ENCODE measurements around the gene UQCC2.

UQCC2 gene

DNA sequence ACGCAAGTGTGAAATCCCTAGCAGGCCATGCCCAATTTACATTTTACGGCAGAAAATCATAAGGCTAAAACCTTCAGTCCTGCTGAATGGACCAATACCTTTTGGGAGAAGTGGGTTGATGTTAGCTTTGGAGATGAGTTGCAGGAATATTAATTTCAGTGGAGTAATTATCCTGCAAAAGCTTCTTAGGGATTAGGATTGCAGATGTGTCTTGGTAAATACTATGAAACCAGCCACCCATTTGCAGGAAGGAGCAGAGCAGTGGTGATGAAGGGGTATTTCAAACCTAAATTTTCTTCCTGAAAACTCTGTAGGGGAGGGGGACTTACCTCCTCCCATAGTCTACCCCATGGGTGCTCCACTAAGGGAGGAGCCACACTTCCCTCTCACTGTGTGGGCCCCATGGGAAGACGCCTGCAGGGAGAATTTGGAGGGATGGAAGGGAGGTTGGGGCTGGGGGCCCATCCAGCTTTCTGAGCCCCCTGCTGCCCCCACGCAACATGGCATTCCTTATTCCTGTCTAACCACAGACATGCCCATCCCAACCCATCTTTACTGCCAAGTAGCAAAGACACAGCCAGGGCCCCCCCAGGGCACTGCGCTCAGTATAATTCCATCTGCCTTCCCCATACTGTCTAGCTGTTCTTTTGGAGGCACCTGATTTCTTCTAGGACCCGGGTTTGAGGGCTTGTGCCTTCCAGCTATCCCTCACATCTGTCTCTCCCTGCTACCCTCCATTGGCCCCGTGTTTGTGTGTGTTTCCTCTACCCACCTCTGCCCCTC lies 14.6 kb upstream of the UQCC2 start:
- no peak for DNase-seq

GRCh38 chr6:33725222-33725621 lies 13.7 kb upstream of the UQCC2 start:
- no peak for DNase-seq

DNA sequence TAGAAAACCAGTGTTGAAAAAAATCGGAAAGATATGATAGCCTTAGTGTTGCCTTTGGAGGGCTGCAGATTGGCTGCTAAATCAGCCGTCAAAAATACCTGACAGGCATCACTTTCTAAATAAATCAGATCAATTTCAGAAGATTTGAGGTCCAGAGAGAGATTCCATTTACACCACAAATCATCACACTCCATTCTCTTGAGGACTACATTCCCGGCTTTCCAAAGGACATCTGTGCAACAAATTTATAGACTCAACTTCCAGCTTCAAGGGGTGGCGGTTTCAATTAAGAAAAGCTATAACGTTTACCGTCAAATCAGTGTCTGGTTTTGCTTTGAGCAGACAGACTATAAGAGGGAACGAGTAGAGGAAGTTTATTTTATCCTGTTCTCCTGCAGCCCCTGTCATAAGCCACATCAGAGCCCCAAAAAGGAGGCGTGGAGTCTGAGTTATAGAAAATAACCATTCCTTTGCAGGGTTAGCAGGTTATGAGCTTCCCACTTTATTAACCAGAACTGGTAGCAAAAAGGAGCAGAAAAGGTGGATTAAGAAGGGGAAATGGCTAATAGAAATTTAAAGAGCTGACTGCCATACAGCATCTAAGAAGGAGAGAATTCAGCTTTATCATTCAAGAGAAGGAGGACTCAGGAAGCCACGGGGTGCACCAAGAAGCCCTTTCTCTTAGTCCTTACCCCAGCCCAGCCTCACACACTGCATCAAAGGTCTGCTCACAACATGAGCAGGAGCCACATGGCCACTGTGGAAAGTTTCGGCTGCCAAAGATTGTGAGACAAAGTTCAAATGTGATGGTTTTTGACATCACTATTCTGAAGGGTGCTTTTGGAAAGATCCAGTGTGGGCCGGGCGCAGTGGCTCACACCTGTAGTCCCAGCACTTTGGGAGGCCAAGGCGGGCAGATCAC lies 12.9 kb upstream of the UQCC2 start:
- no peak for DNase-seq

DNA sequence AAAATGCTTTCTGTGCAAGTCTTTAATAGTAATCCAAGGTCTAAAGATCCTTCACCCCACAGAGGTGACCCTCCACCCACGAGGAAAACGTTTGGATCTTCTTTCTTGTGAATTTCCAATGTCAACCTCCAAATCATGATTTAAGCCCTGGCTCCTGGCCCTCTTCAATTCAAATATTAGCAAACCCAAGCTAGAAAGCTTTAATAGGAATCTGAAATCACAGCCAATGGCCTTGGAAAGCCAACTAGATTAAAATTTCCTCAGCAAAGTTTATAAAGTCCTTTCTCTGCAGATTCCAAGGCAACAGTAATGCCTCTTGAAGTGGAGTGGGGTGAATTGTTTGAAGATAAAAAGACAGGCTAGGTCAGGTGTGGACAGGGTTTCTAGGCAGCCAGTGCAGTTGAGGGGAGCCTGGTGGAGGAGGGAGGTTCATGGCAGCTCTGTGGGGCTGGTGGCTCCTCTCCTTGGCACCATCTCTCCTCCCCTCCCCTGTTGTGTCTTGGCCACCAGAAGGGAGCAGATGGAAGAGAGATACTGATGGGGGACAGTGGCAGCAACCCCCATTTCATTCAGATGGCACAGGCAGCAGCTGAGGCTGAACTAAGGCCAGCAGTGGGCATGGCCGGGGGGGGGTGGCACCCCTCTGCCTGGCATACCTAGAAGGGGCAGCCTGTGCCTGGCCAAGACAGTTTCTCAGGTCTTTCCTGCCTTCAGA lies 12.0 kb upstream of the UQCC2 start:
- DNase-seq = no peak

- no peak for DNase-seq
These were observed 10.7 kb upstream of the UQCC2 start for GRCh38 chr6:33722103-33722623.

GRCh38 chr6:33721508-33721907 lies 10.0 kb upstream of the UQCC2 start:
- DNase-seq = no peak

DNA sequence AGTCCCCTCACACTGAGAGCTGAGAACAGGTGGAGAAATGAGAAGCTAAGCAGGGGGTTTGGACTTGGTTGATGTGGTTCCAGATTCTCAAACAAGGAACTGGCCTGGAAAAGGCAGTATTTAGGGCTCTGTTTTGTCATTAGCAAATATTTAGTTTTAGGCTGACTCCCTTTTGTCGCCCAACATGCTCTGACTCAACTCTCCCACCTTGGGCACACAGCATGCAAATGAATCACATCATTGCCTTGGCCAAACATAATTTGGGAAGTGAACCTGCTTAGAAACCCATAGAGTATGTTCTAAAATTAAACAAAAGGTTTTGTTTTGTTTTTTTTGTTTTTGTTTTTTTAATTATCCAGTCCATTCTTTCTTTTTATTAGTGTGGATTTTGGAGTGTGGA lies 9.5 kb upstream of the UQCC2 start:
- no peak for DNase-seq

DNA sequence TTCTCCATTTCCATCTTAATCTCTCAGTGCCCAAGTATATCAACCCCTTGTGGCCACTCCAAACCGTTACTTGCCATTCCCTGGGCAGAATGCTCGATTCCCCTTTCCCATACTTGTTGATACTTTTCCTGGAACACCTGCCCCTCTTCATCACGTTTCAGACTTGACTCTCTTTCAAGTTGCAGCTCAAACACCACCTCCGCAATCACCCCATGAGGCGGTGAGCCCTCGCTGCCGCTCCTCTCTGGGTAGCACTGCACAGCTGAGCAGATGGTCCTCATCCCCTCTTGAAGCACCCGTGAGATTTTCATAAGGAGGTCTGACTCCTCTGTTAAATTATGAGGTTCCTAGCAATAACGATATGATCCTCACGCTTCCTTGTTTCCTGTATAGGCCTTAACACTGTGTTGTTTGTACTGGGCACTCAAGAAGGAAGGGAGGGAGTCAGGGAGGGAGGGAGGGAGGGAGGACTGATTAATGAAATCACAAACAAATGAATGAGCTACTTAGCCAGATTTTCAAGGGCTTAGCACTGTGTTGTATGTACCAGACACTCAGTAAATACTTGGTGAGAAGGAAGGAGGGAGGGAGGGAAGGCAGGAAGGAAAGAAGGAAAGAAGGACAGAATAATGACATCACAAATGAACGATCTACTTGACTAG lies 8.0 kb upstream of the UQCC2 start:
- no peak for DNase-seq

DNA sequence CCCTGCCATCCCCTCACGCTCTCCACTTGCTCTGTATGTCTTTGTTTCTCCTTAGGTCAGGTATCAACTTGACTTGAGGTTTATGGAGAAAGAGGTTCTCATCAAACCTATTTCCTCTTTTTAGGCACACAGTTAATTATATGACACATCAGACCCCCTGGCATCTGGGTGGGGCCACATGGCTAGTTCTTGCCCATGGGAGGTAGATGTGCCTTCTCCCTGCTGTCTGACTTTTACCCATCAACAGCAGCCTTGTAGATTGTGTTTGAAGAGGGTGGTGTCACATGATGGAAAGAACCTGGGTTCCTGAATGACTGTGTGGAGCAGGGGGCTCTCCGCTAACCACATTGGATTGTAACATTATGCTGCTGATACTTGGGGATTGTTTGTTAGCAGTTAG lies 7.2 kb upstream of the UQCC2 start:
- no peak for DNase-seq

DNA sequence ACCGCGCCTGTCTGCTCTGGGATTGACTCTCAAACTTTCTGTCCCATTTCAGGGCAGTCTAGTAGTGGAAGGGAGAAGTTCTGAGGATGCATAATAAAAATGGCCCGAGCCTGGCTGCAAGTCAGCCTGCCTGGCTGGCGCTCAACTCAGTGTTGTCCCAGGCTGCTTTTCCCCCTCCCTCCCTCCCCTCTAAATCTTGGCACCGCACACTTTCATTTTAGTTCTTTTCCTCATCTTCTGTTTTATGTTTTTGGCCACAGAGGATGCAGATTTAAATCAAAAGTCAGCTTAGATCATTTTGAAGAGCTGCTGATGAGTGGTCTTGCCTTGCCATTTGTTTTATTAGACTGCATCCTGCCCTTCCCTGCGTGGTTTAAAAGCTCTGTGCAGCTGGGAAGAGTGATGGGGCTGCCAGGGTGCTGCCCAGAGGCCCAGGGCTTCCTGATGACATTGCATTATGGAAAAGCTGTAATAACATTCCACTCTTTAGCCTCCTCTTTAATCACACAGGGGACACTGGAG lies 6.5 kb upstream of the UQCC2 start:
- DNase-seq = peak in 1 of 56 donors; percentile 28

DNA sequence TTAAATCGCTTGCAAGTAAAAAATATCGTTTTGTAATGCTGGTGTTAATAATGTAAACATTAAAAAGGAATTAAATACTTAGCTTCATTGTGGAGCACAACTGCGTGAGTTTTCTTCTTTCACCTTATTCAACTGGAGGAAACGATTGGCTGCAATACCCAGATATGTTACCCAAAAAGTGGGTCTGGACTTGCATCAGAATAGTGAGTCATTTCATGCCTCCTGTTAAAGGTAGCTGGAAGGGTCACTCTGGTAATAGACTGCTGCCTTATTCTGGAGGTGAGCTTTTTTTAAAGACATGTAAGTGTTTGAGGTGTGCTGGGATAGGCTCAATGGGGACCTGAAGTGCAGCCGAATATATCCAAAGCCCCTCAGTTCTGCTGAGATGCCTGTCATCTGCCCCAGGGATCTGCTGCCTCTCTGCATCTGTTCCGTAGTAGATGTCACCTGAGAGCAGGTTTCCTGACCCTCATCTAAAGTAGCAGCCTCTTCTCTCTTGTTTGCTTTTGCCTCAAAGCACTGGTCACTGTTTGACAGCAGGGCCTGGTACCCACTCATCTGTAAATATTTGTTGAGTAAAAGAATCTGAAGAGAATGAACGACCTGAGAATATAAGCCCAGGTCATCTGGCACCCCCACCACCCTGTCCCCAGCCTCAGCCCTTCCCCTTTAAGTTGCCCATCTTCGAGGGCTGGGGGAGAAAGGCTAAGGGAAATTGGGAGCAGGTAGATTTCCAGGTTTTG lies 5.6 kb upstream of the UQCC2 start:
- DNase-seq = no peak

DNA sequence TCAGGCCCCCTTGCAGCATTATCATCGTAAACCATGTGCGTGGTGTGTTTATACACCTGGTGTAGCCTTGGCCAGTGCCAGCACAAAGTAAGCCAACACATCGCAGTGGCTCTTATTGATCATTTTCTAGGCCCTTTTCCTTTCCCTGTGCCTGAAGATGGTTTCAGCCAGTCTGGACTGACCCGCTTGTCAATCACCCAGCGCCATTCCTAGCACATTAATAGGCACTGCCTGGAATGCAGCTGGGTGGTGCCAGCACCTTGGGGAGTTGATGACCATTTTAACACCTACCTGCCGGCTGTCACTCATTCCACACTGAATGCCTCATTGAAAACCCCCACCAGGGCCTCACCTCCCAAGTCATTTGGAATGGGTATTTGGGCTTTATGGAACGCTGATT lies 4.9 kb upstream of the UQCC2 start:
- no peak for DNase-seq

- no peak for DNase-seq
These were observed 3.0 kb upstream of the UQCC2 start for GRCh38 chr6:33714385-33715040.

GRCh38 chr6:33713786-33714185 lies 2.3 kb upstream of the UQCC2 start:
- DNase-seq = no peak

DNA sequence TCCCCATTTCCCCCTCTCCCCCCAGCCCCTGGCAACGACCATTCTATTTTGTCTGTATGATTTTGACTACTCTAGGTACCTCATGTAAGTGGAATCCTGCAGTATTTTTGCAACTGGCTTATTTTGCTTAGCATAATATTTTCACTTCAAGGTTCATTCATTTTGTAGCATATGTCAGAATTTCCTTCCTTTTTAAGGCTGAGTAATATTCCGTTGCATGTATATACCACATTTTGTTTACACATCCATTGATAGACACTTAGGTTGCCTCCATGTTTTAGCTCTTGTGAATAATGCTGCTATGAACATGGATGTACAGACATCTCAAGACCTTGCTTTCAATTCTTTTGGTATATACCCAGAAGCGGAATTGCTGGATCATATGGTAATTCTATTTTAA lies 1.4 kb upstream of the UQCC2 start:
- no peak for DNase-seq

GRCh38 chr6:33710296-33711121 lies 991 bp downstream of the UQCC2 start:
- no peak for DNase-seq

GRCh38 chr6:33709605-33710295 lies 1.8 kb downstream of the UQCC2 start:
- DNase-seq = no peak
